Smooth muscle cell (in vitro differentiated cells): Measurements from ENCODE around the gene NPR3. TPM values are rescaled to one million over a fixed set of nuclear protein-coding genes. Genes with fewer than 3 reads are reported as not detected.
A peak's percentile ranks its signal among the peaks of the same experiment; 100 is the strongest.

ENCODE experiments used
- DNase-seq: peaks from one replicate; lab custom pipeline; 2025; ENCODE audit not compliant: unreplicated experiment; lab: John Stamatoyannopoulos, UW
- H2AFZ ChIP-seq: fragments of 200-600 bp; sonication (generic); 2 replicates; pipeline ENCODE4 v1.6.0; 2016; ENCODE audit warnings: antibody characterized with exemption, low read depth, mild to moderate bottlenecking
- H3F3A ChIP-seq: fragments of 200-600 bp; sonication (generic); 2 replicates; pipeline ENCODE4 v1.6.0; 2017; ENCODE audit warnings: antibody characterized with exemption, low read depth
- H3K27ac ChIP-seq: fragments of 200-600 bp; sonication (generic); 2 replicates; pipeline ENCODE4 v1.5.1; 2016; ENCODE audit warnings: low read depth, mild to moderate bottlenecking
- H3K27me3 ChIP-seq: fragments of 200-600 bp; sonication (generic); 2 replicates; pipeline ENCODE4 v1.6.1; 2016; ENCODE audit warnings: low read depth, mild to moderate bottlenecking
- H3K36me3 ChIP-seq: fragments of 200-600 bp; sonication (generic); 2 replicates; pipeline ENCODE4 v1.5.1; 2016; ENCODE audit warnings: low read depth
- H3K4me1 ChIP-seq: fragments of 200-600 bp; sonication (generic); 2 replicates; pipeline ENCODE4 v1.5.1; 2016; ENCODE audit warnings: low read depth
- H3K4me2 ChIP-seq: fragments of 200-600 bp; sonication (generic); 2 replicates; pipeline ENCODE4 v1.6.0; 2016; ENCODE audit warnings: mild to moderate bottlenecking
- H3K4me3 ChIP-seq: fragments of 200-600 bp; sonication (generic); 2 replicates; pipeline ENCODE4 v1.5.1; 2016; ENCODE audit warnings: mild to moderate bottlenecking
- H3K79me2 ChIP-seq: fragments of 200-600 bp; sonication (generic); 2 replicates; pipeline ENCODE4 v1.6.0; 2016; ENCODE audit warnings: low read depth, mild to moderate bottlenecking
- H3K9ac ChIP-seq: fragments of 200-600 bp; sonication (generic); 2 replicates; pipeline ENCODE4 v1.6.0; 2016; ENCODE audit warnings: low read depth
- H3K9me3 ChIP-seq: fragments of 200-600 bp; sonication (generic); replicated peaks from 2 replicates; pipeline ENCODE4 v1.5.1; 2016; ENCODE audit warnings: low read depth
- H4K20me1 ChIP-seq: fragments of 200-600 bp; sonication (generic); 2 replicates; pipeline ENCODE4 v1.6.0; 2016; ENCODE audit warnings: low read depth
- CTCF ChIP-seq: fragments of 200-600 bp; sonication (generic); IDR thresholded peaks from 2 replicates; pipeline ENCODE4 v1.5.1; 2017; ENCODE audit warnings: borderline replicate concordance, mild to moderate bottlenecking, antibody characterized with exemption; ENCODE audit not compliant: insufficient read depth, poor library complexity, severe bottlenecking
- WGBS: methylation state at CpG from one replicate; pipeline ENCODE4 v1.1.7; 2016; ENCODE audit warnings: low lambda C conversion rate; 5-methylcytosine and 5-hydroxymethylcytosine counted together
- polyA plus RNA-seq: library from polyadenylated mRNA; unstranded; fragments of >200 nt; fragmentation: Nextera tagmentation; extraction: Ambion mirVana; gene quantifications from 2 replicates; pipeline ENCODE4 v1.2.1, GENCODE V29; 2016
- total RNA-seq: library from RNA; depleted of rRNA; stranded (reverse); fragments of >200 nt; gene quantifications from 2 replicates; pipeline ENCODE4 v1.2.3, GENCODE V29; 2014

Gene NPR3
- total and polyA plus RNA-seq, 2 experiments from 2014 or later = 2.5 to 5.4 TPM

- Histone ChIP-seq H3K36me3 (no peaks in the 10 kb centered on the region), H3K27me3 (peaks cover 52% of the 10 kb centered on the region), H3K4me1 (peaks cover 37% of the 10 kb centered on the region), H3F3A (no peaks in the 10 kb centered on the region), H3K9ac (no peak overlapping the region), H4K20me1 (no peaks in the 10 kb centered on the region), H2AFZ (no peak overlapping the region), H3K4me2 (no peak overlapping the region), H3K27ac (no peak overlapping the region), H3K9me3 (peaks cover 4% of the 10 kb centered on the region), H3K4me3 (peak overlapping the region; percentile 58), H3K79me2 (no peaks in the 10 kb centered on the region)
- WGBS = 81% methylated on average over 4 of the region's 4 CpGs
- no peak for TF ChIP-seq CTCF
- DNase-seq = no peak
Observed at GRCh38 chr5:32714836-32715235, 3.7 kb downstream of the NPR3 start.

GRCh38 chr5:32720300-32720699, 9.2 kb downstream of the NPR3 start:
- H3K79me2 ChIP-seq = no peaks in the 10 kb centered on the region

GRCh38 chr5:32721626-32722025, 10.5 kb downstream of the NPR3 start:
- Histone ChIP-seq H3K4me3 (no peak overlapping the region), H4K20me1 (no peaks in the 10 kb centered on the region), H3K4me2 (no peak overlapping the region), H3F3A (no peaks in the 10 kb centered on the region), H3K9me3 (peaks cover 4% of the 10 kb centered on the region), H3K79me2 (no peaks in the 10 kb centered on the region), H3K36me3 (no peaks in the 10 kb centered on the region), H3K9ac (no peak overlapping the region), H2AFZ (no peak overlapping the region), H3K27me3 (peaks cover 19% of the 10 kb centered on the region), H3K27ac (no peak overlapping the region), H3K4me1 (no peaks in the 10 kb centered on the region)
- no peak for DNase-seq
- no peak for TF ChIP-seq CTCF

More at GRCh38 chr5:32720300-32720699, 9.2 kb downstream of the NPR3 start:
- no peak for TF ChIP-seq CTCF
- 95% methylated on average over 2 of the region's 2 CpGs for WGBS
- DNase-seq = no peak
- Histone ChIP-seq H3F3A (no peaks in the 10 kb centered on the region), H3K9ac (no peak overlapping the region), H3K9me3 (peaks cover 4% of the 10 kb centered on the region), H4K20me1 (no peaks in the 10 kb centered on the region), H2AFZ (no peak overlapping the region), H3K4me2 (no peak overlapping the region), H3K36me3 (no peaks in the 10 kb centered on the region), H3K27me3 (peaks cover 29% of the 10 kb centered on the region), H3K27ac (no peak overlapping the region), H3K4me1 (no peaks in the 10 kb centered on the region), H3K4me3 (no peak overlapping the region)

GRCh38 chr5:32722957-32723356, 11.8 kb downstream of the NPR3 start:
- no peak for TF ChIP-seq CTCF
- Histone ChIP-seq H3K27ac (no peak overlapping the region), H4K20me1 (no peaks in the 10 kb centered on the region), H3K27me3 (peaks cover 19% of the 10 kb centered on the region), H3K79me2 (no peaks in the 10 kb centered on the region), H3K4me1 (no peaks in the 10 kb centered on the region), H3K4me2 (no peak overlapping the region), H2AFZ (no peak overlapping the region), H3F3A (no peaks in the 10 kb centered on the region), H3K9me3 (peaks cover 4% of the 10 kb centered on the region), H3K4me3 (no peak overlapping the region), H3K9ac (no peak overlapping the region), H3K36me3 (no peaks in the 10 kb centered on the region)
- 94% methylated on average over 7 of the region's 7 CpGs for WGBS
- no peak for DNase-seq
